ENCODE results near the gene FGGY. TPM values are rescaled to one million over a fixed set of nuclear protein-coding genes. Genes with fewer than 3 reads are reported as not detected.

The FGGY gene
- total and polyA plus RNA-seq, 2 donors: 15.6 to 25.3 TPM

- H3K4me3 ChIP-seq (ENCODE audit: low read length in 2 of 2): no peak overlapping the region
- no peaks in the 10 kb centered on the region for H3K27me3 ChIP-seq (ENCODE audit: control insufficient read depth in 2 of 2, insufficient read depth in 1 of 2, low read length in 1 of 2)
- no peaks in the 10 kb centered on the region for H3K36me3 ChIP-seq (ENCODE audit: control insufficient read depth in 2 of 2, insufficient read depth in 2 of 2, low read length in 1 of 2)
- no peaks in the 10 kb centered on the region for H3K9me3 ChIP-seq (ENCODE audit: control insufficient read depth in 2 of 2, insufficient read depth in 1 of 2, low read length in 1 of 2)
- H3K4me1 ChIP-seq (ENCODE audit: control insufficient read depth in 2 of 2, insufficient read depth in 2 of 2, low read length in 2 of 2): no peaks in the 10 kb centered on the region
- no peak overlapping the region for H3K27ac ChIP-seq (ENCODE audit: low read depth in 1 of 2, low read length in 1 of 2)
- no peak for DNase-seq (ENCODE audit: low read depth in 6 of 9, low spot score in 9 of 9)
These were observed 10.7 kb downstream of the FGGY start for GRCh38 chr1:59307591-59307990.

GRCh38 chr1:59308839-59309238 is 11.9 kb downstream of the FGGY start:
- Histone ChIP-seq H3K4me1 (ENCODE audit: control insufficient read depth in 2 of 2, insufficient read depth in 2 of 2, low read length in 2 of 2) (no peaks in the 10 kb centered on the region), H3K4me3 (ENCODE audit: low read length in 2 of 2) (no peak overlapping the region), H3K27ac (ENCODE audit: low read depth in 1 of 2, low read length in 1 of 2) (no peak overlapping the region), H3K36me3 (ENCODE audit: control insufficient read depth in 2 of 2, insufficient read depth in 2 of 2, low read length in 1 of 2) (no peaks in the 10 kb centered on the region), H3K9me3 (ENCODE audit: control insufficient read depth in 2 of 2, insufficient read depth in 1 of 2, low read length in 1 of 2) (no peaks in the 10 kb centered on the region), H3K27me3 (ENCODE audit: control insufficient read depth in 2 of 2, insufficient read depth in 1 of 2, low read length in 1 of 2) (no peaks in the 10 kb centered on the region)
- DNase-seq (ENCODE audit: low read depth in 6 of 9, low spot score in 9 of 9): no peak

- Histone ChIP-seq H3K4me1 (ENCODE audit: control insufficient read depth in 2 of 2, insufficient read depth in 2 of 2, low read length in 2 of 2) (no peaks in the 10 kb centered on the region), H3K36me3 (ENCODE audit: control insufficient read depth in 2 of 2, insufficient read depth in 2 of 2, low read length in 1 of 2) (no peaks in the 10 kb centered on the region), H3K27ac (ENCODE audit: low read depth in 1 of 2, low read length in 1 of 2) (no peak overlapping the region), H3K9me3 (ENCODE audit: control insufficient read depth in 2 of 2, insufficient read depth in 1 of 2, low read length in 1 of 2) (no peaks in the 10 kb centered on the region), H3K4me3 (ENCODE audit: low read length in 2 of 2) (no peak overlapping the region), H3K27me3 (ENCODE audit: control insufficient read depth in 2 of 2, insufficient read depth in 1 of 2, low read length in 1 of 2) (no peaks in the 10 kb centered on the region)
- WGBS: 95% methylated on average over 5 of the region's 5 CpGs
- DNase-seq (ENCODE audit: low read depth in 6 of 9, low spot score in 9 of 9): no peak
These were observed 12.5 kb downstream of the FGGY start for GRCh38 chr1:59309392-59309791.

DNA sequence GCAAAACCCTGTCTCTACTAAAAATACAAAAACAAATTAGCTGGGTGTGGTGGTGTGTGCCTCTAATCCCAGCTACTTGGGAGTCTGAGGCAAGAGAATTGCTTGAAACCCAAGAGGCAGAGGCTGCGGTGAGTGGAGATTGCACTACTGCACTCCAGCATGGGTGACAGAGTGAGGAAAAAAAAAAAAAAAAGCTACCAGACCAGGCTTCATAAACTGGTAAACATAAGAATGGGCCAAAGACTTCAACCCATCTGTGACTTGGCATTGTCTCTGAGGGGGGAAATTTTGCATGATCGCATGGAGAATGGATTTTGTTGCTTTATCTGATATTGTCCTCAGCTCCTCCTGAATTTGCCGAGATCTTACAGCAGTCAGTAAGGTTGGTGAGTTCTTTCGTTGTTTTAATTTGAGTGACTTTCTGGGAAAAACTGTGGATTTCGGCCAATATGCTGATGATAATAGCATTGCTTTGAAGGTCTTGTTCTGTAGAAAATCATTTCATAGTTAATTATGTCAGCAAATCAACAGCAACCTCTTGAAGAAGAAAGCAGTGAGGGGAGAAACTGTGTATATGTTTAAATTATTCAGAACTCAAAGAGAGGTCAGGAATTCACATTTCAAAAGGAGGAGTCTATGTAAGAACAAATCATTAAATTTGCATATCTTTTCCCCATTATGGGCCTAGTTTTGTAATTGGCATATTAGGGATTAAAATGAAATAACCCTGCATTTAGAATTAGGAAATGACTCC is 13.1 kb downstream of the FGGY start:
- Histone ChIP-seq H3K9me3 (ENCODE audit: control insufficient read depth in 2 of 2, insufficient read depth in 1 of 2, low read length in 1 of 2) (no peaks in the 10 kb centered on the region), H3K4me3 (ENCODE audit: low read length in 2 of 2) (no peak overlapping the region), H3K27ac (ENCODE audit: low read depth in 1 of 2, low read length in 1 of 2) (no peak overlapping the region), H3K36me3 (ENCODE audit: control insufficient read depth in 2 of 2, insufficient read depth in 2 of 2, low read length in 1 of 2) (no peaks in the 10 kb centered on the region), H3K27me3 (ENCODE audit: control insufficient read depth in 2 of 2, insufficient read depth in 1 of 2, low read length in 1 of 2) (no peaks in the 10 kb centered on the region), H3K4me1 (ENCODE audit: control insufficient read depth in 2 of 2, insufficient read depth in 2 of 2, low read length in 2 of 2) (no peaks in the 10 kb centered on the region)
- DNase-seq (ENCODE audit: low read depth in 6 of 9, low spot score in 9 of 9): no peak
- 98% methylated on average over 5 of the region's 5 CpGs for WGBS

GRCh38 chr1:59310549-59311250 is 13.8 kb downstream of the FGGY start:
- DNase-seq (ENCODE audit: low read depth in 6 of 9, low spot score in 9 of 9): no peak
- no peak overlapping the region for H3K4me3 ChIP-seq (ENCODE audit: low read length in 2 of 2)
- H3K4me1 ChIP-seq (ENCODE audit: control insufficient read depth in 2 of 2, insufficient read depth in 2 of 2, low read length in 2 of 2): no peaks in the 10 kb centered on the region
- WGBS: 98% methylated on average over 5 of the region's 5 CpGs
- no peaks in the 10 kb centered on the region for H3K27me3 ChIP-seq (ENCODE audit: control insufficient read depth in 2 of 2, insufficient read depth in 1 of 2, low read length in 1 of 2)
- no peak overlapping the region for H3K27ac ChIP-seq (ENCODE audit: low read depth in 1 of 2, low read length in 1 of 2)
- no peaks in the 10 kb centered on the region for H3K9me3 ChIP-seq (ENCODE audit: control insufficient read depth in 2 of 2, insufficient read depth in 1 of 2, low read length in 1 of 2)
- no peaks in the 10 kb centered on the region for H3K36me3 ChIP-seq (ENCODE audit: control insufficient read depth in 2 of 2, insufficient read depth in 2 of 2, low read length in 1 of 2)

DNA sequence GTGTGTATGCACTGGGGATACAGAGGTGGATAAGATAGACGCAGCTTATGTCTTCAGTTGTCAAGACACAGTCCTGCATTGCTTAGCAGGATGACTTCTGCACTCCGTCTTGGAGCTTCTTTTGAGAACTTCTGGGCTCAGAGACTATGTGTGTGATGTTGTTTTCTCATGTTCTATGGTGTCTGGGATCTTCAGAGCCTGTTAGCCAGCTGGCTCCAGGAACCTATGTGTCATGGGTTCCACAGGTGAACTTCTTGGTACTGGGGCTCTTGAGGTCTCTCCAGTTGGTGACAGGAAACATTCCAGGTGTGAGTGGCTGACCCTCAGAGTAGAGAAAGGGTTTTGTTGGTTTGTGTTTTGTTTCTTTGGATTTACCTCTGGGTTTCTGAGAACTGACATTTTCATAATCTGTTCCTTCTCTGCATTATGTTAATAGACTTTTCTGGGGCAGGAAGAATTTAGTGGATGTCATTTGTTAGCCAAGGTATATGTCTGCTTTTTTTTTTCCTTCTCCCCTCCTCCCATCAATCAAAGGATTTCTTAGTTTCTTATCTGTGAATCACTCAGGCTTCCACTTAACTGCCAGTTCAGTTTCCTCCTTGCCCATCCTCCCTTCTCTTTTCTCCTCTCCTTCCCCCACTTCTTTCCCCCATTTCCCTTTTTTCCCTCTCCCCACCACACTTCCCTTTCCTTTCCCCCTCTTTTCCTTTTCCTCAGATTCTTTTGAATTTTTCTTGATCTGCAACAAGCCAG is 18.1 kb downstream of the FGGY start:
- H3K4me1 ChIP-seq (ENCODE audit: control insufficient read depth in 2 of 2, insufficient read depth in 2 of 2, low read length in 2 of 2): no peaks in the 10 kb centered on the region
- WGBS: 94% methylated on average over 2 of the region's 2 CpGs
- H3K27me3 ChIP-seq (ENCODE audit: control insufficient read depth in 2 of 2, insufficient read depth in 1 of 2, low read length in 1 of 2): no peaks in the 10 kb centered on the region
- no peak overlapping the region for H3K27ac ChIP-seq (ENCODE audit: low read depth in 1 of 2, low read length in 1 of 2)
- no peaks in the 10 kb centered on the region for H3K36me3 ChIP-seq (ENCODE audit: control insufficient read depth in 2 of 2, insufficient read depth in 2 of 2, low read length in 1 of 2)
- no peak for DNase-seq (ENCODE audit: low read depth in 6 of 9, low spot score in 9 of 9)
- no peaks in the 10 kb centered on the region for H3K9me3 ChIP-seq (ENCODE audit: control insufficient read depth in 2 of 2, insufficient read depth in 1 of 2, low read length in 1 of 2)
- no peak overlapping the region for H3K4me3 ChIP-seq (ENCODE audit: low read length in 2 of 2)

- no peak overlapping the region for H3K27ac ChIP-seq (ENCODE audit: low read depth in 1 of 2, low read length in 1 of 2)
- no peak overlapping the region for H3K4me3 ChIP-seq (ENCODE audit: low read length in 2 of 2)
- no peaks in the 10 kb centered on the region for H3K9me3 ChIP-seq (ENCODE audit: control insufficient read depth in 2 of 2, insufficient read depth in 1 of 2, low read length in 1 of 2)
- no peaks in the 10 kb centered on the region for H3K4me1 ChIP-seq (ENCODE audit: control insufficient read depth in 2 of 2, insufficient read depth in 2 of 2, low read length in 2 of 2)
- no peaks in the 10 kb centered on the region for H3K27me3 ChIP-seq (ENCODE audit: control insufficient read depth in 2 of 2, insufficient read depth in 1 of 2, low read length in 1 of 2)
- WGBS: 88% methylated on average over 7 of the region's 7 CpGs
- H3K36me3 ChIP-seq (ENCODE audit: control insufficient read depth in 2 of 2, insufficient read depth in 2 of 2, low read length in 1 of 2): no peaks in the 10 kb centered on the region
- DNase-seq (ENCODE audit: low read depth in 6 of 9, low spot score in 9 of 9): no peak
These were observed 18.9 kb downstream of the FGGY start for GRCh38 chr1:59315529-59316463.

DNA sequence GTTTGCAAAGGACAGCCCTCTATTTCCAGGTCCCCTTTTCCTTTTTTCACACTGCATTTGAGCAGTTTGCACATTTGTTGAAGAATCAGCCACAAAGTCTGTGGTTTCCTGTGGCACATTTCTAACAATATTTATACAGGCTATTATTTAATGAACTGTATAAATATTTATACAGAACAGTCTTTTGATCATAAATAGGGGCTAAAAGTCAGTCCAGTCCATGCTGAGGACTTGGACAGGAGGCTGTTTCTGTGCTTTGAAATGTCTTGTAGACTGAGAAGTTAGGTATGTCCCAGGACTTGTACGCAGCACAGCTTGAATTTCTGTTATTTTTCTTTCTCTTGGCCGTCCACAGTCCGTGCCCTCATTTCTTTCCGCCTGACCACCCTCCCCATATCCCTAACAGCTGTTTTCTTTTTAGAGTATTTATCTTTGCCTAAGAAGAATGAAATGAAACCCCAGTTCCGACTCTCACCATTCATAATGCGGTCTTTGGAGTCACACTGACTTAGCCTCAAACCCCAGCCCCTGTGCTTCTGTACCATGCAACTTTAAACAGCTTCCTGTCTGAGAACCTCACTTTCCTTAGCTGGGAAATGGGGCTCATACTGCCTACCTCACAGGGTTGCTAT is 19.7 kb downstream of the FGGY start:
- WGBS: 89% methylated on average over 6 of the region's 6 CpGs
- peak overlapping the region in 1 of 2 donors; percentile 56 for H3K27ac ChIP-seq (ENCODE audit: low read depth in 1 of 2, low read length in 1 of 2)

More for the DNA sequence above, 19.7 kb downstream of the FGGY start:
- DNase-seq (ENCODE audit: low read depth in 6 of 9, low spot score in 9 of 9): no peak
- Histone ChIP-seq H3K9me3 (ENCODE audit: control insufficient read depth in 2 of 2, insufficient read depth in 1 of 2, low read length in 1 of 2) (no peaks in the 10 kb centered on the region), H3K4me1 (ENCODE audit: control insufficient read depth in 2 of 2, insufficient read depth in 2 of 2, low read length in 2 of 2) (no peaks in the 10 kb centered on the region), H3K27me3 (ENCODE audit: control insufficient read depth in 2 of 2, insufficient read depth in 1 of 2, low read length in 1 of 2) (no peaks in the 10 kb centered on the region), H3K4me3 (ENCODE audit: low read length in 2 of 2) (no peak overlapping the region), H3K36me3 (ENCODE audit: control insufficient read depth in 2 of 2, insufficient read depth in 2 of 2, low read length in 1 of 2) (no peaks in the 10 kb centered on the region)
